Ascending aorta (tissue), 2 donors: ENCODE measurements around the gene INO80E. TPM values are rescaled to one million over a fixed set of nuclear protein-coding genes. Genes with fewer than 3 reads are reported as not detected.

Experiments used
- DNase-seq, 2 donors: peaks; one replicate each; pipeline ENCODE4 v3.0.0-alpha.2; 2019; ENCODE audit warnings: low spot score in 2 of 2
- H3K27ac ChIP-seq, 2 donors: fragments of 200-600 bp; sonication (generic); one replicate each; pipeline ENCODE4 v1.5.1; 2016 to 2017; ENCODE audit warnings: mild to moderate bottlenecking in 1 of 2
- H3K27me3 ChIP-seq: fragments of 200-600 bp; sonication (generic); one replicate; pipeline ENCODE4 v1.5.1; 2017
- H3K36me3 ChIP-seq, 2 donors: fragments of 200-600 bp; sonication (generic); one replicate each; pipeline ENCODE4 v1.5.1; 2016
- H3K4me1 ChIP-seq, 2 donors: fragments of 200-600 bp; sonication (generic); one replicate each; pipeline ENCODE4 v1.5.1; 2016 to 2017; ENCODE audit warnings: mild to moderate bottlenecking in 1 of 2
- H3K4me3 ChIP-seq, 2 donors: fragments of 200-600 bp; sonication (generic); one replicate each; pipeline ENCODE4 v1.5.1; 2016 to 2017; ENCODE audit warnings: mild to moderate bottlenecking in 1 of 2
- H3K9me3 ChIP-seq, 2 donors: fragments of 200-600 bp; sonication (generic); one replicate each; pipeline ENCODE4 v1.5.1; 2016
- intact Hi-C: fragments of 100-400 bp; cut with DNase I; formaldehyde crosslinking; loops from one replicate; pipeline ENCODE4 v1.15.1; 2023
- total RNA-seq: library from RNA; depleted of rRNA; stranded (reverse); fragments of >200 nt; gene quantifications from one replicate; pipeline ENCODE4 v1.1.0, GENCODE V29; 2016
- TF ChIP-seq, protein P1 (sequence below), 3 experiments: fragments of 200-600 bp in 2 of 3; fragments of 450-650 bp in 1 of 3; sonication (generic) in 2 of 3; IDR thresholded peaks; one replicate each; pipeline ENCODE4 v1.5.1; 2016 to 2019; ENCODE audit warnings: antibody characterized with exemption in 3 of 3, mild to moderate bottlenecking in 1 of 3, moderate library complexity in 1 of 3

INO80E gene
- total RNA-seq, 1 donor from 2014 or later: 44.1 TPM

DNA sequence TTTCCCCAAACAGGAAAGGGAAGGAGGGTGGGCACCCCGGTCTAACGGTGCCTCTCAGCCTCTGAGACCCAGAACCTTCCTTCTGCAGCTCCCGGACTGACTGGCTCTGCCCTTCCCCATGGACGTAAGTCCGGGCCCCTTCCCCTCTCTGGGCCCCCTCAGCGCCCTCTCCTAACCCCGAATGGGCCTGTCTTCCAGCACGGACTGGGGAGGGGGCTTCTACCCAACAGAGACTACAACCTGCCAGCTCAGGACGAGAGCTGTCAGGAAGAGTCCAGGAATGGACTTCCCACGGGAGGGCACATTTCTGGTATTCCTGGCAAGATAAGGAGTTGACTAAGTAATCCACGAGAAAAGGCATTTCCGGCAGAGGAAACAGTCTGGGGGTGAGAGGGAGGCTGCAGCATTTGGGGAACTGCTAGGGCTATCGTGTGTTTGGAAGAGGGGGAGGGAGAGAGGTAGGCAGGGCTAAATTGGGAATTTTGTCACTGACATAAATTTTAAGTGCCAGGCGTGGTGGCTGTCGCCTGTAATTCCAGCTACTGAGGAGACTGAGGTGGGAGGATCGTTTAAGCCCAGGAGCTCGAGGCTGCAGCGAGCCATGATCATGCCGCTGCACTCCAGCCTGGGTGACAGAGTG lies 57.5 kb downstream of the INO80E start:
- intact Hi-C loops: loop anchor here (1.0 to 5.0 kb wide), 4 partner anchors 12 to 69 kb away; partner anchors contain the start of genes ALDOA, HIRIP3, INO80E and MAPK3
- H3K27me3 ChIP-seq: no peaks in the 10 kb centered on the region
- peak overlapping the region; percentile 79 to 88 for H3K4me3 ChIP-seq
- H3K9me3 ChIP-seq: no peaks in the 10 kb centered on the region
- H3K36me3 ChIP-seq: no peaks in the 10 kb centered on the region
- DNase-seq: no peak
- TF ChIP-seq, protein P1, sequence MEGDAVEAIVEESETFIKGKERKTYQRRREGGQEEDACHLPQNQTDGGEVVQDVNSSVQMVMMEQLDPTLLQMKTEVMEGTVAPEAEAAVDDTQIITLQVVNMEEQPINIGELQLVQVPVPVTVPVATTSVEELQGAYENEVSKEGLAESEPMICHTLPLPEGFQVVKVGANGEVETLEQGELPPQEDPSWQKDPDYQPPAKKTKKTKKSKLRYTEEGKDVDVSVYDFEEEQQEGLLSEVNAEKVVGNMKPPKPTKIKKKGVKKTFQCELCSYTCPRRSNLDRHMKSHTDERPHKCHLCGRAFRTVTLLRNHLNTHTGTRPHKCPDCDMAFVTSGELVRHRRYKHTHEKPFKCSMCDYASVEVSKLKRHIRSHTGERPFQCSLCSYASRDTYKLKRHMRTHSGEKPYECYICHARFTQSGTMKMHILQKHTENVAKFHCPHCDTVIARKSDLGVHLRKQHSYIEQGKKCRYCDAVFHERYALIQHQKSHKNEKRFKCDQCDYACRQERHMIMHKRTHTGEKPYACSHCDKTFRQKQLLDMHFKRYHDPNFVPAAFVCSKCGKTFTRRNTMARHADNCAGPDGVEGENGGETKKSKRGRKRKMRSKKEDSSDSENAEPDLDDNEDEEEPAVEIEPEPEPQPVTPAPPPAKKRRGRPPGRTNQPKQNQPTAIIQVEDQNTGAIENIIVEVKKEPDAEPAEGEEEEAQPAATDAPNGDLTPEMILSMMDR (IDR thresholded peaks at IDR 0.05): no peak
- H3K27ac ChIP-seq: peak overlapping the region; percentile 41 to 59
- peaks cover 0 to 12% of the 10 kb centered on the region in 2 donors for H3K4me1 ChIP-seq

DNA sequence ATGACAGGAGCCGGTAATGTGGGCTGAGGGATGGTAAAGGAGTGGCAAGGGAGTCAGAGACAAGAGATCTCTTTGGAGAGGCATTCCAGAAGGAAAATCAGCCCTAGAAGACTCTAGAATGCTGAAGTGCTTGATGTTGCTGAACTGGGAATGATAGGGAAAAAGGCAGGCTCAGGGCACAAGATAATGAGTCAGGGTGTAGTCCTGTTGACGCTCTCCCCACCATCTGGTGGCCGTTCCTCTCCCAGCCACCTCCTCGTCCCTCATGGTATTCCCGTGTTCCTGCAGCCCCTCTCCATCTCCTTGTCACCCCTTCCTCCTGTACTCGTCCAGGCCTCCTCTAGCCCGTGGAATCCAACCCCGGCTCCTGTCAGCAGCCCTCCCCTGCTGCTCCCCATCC lies 58.4 kb downstream of the INO80E start:
- no peak overlapping the region for H3K27ac ChIP-seq
- intact Hi-C loops: loop anchor here (5.0 kb wide), 3 partner anchors 38 to 68 kb away; partner anchors contain the start of genes HIRIP3, INO80E, MAPK3 and TBX6
- H3K36me3 ChIP-seq: no peaks in the 10 kb centered on the region
- no peaks in the 10 kb centered on the region for H3K27me3 ChIP-seq
- TF ChIP-seq, protein P1 (IDR thresholded peaks at IDR 0.05): no peak
- no peak for DNase-seq
- peaks cover 0 to 12% of the 10 kb centered on the region in 2 donors for H3K4me1 ChIP-seq
- H3K9me3 ChIP-seq: no peaks in the 10 kb centered on the region
- peak overlapping the region in 1 of 2 donors; percentile 79 for H3K4me3 ChIP-seq

DNA sequence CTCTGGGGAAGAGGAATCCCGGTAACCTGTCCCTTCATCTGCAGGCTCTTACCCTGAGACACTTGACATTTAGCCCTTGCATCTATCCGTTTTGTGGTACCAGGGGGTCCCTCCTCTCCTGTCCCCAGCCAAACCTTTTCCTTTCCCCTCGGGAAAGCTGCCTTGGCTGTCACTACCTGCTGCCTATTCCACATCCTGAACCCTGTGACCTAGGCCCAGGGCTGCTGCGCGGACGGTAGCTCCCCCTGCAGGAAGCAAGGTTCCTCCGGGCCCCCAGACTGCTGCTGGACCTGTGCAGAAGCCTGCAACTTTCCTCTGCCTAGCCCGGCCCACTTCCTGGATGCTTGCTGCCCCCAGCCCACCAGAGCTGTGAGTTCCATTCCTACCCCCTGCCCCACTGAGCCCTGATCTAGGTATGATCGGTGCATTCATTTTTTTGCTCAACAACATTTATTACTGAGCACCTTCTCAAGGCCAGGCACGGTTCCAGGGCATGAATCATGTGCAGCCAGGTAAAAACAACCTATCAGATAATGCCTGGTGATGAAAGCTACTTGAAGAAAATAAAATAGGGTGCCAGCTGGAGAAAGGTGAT lies 59.0 kb downstream of the INO80E start:
- Histone ChIP-seq H3K36me3 (no peaks in the 10 kb centered on the region), H3K4me3 (no peak overlapping the region), H3K4me1 (peaks cover 0 to 12% of the 10 kb centered on the region in 2 donors), H3K9me3 (no peaks in the 10 kb centered on the region), H3K27me3 (no peaks in the 10 kb centered on the region), H3K27ac (no peak overlapping the region)
- intact Hi-C loops: loop anchor here (5.0 kb wide), 3 partner anchors 37 to 67 kb away; partner anchors contain the start of genes HIRIP3, INO80E, MAPK3 and TBX6
- TF ChIP-seq, protein P1 (IDR thresholded peaks at IDR 0.05): peak in 2 of 3 experiments; percentile 7 to 8
- no peak for DNase-seq

Other genes starting within 250 kb of the INO80E start
- 0.21 TPM for gene ZG16, start 218.0 kb upstream of the INO80E start, total RNA-seq
- 28.6 TPM for gene KIF22, start 205.5 kb upstream of the INO80E start, total RNA-seq
- 146 TPM for gene MAZ, start 189.7 kb upstream of the INO80E start, total RNA-seq
- 5.0 TPM for gene PRRT2, start 184.0 kb upstream of the INO80E start, total RNA-seq
- gene PAGR1, start 180.1 kb upstream of the INO80E start, total RNA-seq: 54.3 TPM
- 244 TPM for gene MVP, start 175.8 kb upstream of the INO80E start, total RNA-seq
- 174 TPM for gene CDIPT, start 133.0 kb upstream of the INO80E start, total RNA-seq
- 0.21 TPM for gene SEZ6L2, start 96.7 kb upstream of the INO80E start, total RNA-seq
- not detected for gene ASPHD1, start 95.8 kb upstream of the INO80E start, total RNA-seq
- gene KCTD13, start 70.0 kb upstream of the INO80E start, total RNA-seq: 302 TPM
- gene TMEM219, start 34.2 kb upstream of the INO80E start, total RNA-seq: 49.2 TPM
- gene TAOK2, start 22.4 kb upstream of the INO80E start, total RNA-seq: 101 TPM
- gene HIRIP3, start 624 bp upstream of the INO80E start, total RNA-seq: 2.0 TPM
- gene DOC2A, start 14.8 kb downstream of the INO80E start, total RNA-seq: not detected
- not detected for gene C16orf92, start 27.0 kb downstream of the INO80E start, total RNA-seq
- gene TLCD3B, start 35.0 kb downstream of the INO80E start, total RNA-seq: not detected
- 1,202 TPM for gene ALDOA, start 69.5 kb downstream of the INO80E start, total RNA-seq
- 50.7 TPM for gene PPP4C, start 79.8 kb downstream of the INO80E start, total RNA-seq
- gene TBX6, start 95.7 kb downstream of the INO80E start, total RNA-seq: 0.75 TPM
- gene YPEL3, start 100.0 kb downstream of the INO80E start, total RNA-seq: 98.6 TPM
- gene GDPD3, start 117.3 kb downstream of the INO80E start, total RNA-seq: 0.53 TPM
- gene MAPK3, start 127.0 kb downstream of the INO80E start, total RNA-seq: 115 TPM
- 69.4 TPM for gene CORO1A, start 187.4 kb downstream of the INO80E start, total RNA-seq
- 643 TPM for gene BOLA2B, start 197.4 kb downstream of the INO80E start, total RNA-seq
- gene SLX1A, start 197.6 kb downstream of the INO80E start, total RNA-seq: 44.6 TPM
- 14.8 TPM for gene SULT1A3, start 203.0 kb downstream of the INO80E start, total RNA-seq